Ascending aorta (tissue), 2 donors: ENCODE results near the gene PDGFD. TPM values are rescaled to one million over a fixed set of nuclear protein-coding genes. Genes with fewer than 3 reads are reported as not detected.

Source experiments
- DNase-seq, 2 donors: peaks; one replicate each; pipeline ENCODE4 v3.0.0-alpha.2; 2019; ENCODE audit warnings: low spot score in 2 of 2
- H3K27ac ChIP-seq, 2 donors: fragments of 200-600 bp; sonication (generic); one replicate each; pipeline ENCODE4 v1.5.1; 2016 to 2017; ENCODE audit warnings: mild to moderate bottlenecking in 1 of 2
- H3K27me3 ChIP-seq: fragments of 200-600 bp; sonication (generic); one replicate; pipeline ENCODE4 v1.5.1; 2017
- H3K36me3 ChIP-seq, 2 donors: fragments of 200-600 bp; sonication (generic); one replicate each; pipeline ENCODE4 v1.5.1; 2016
- H3K4me1 ChIP-seq, 2 donors: fragments of 200-600 bp; sonication (generic); one replicate each; pipeline ENCODE4 v1.5.1; 2016 to 2017; ENCODE audit warnings: mild to moderate bottlenecking in 1 of 2
- H3K4me3 ChIP-seq, 2 donors: fragments of 200-600 bp; sonication (generic); one replicate each; pipeline ENCODE4 v1.5.1; 2016 to 2017; ENCODE audit warnings: mild to moderate bottlenecking in 1 of 2
- H3K9me3 ChIP-seq, 2 donors: fragments of 200-600 bp; sonication (generic); one replicate each; pipeline ENCODE4 v1.5.1; 2016
- CTCF ChIP-seq, 3 experiments: fragments of 200-600 bp in 2 of 3; fragments of 450-650 bp in 1 of 3; sonication (generic) in 2 of 3; IDR thresholded peaks; one replicate each; pipeline ENCODE4 v1.5.1; 2016 to 2019; ENCODE audit warnings: antibody characterized with exemption in 3 of 3, mild to moderate bottlenecking in 1 of 3, moderate library complexity in 1 of 3
- intact Hi-C: fragments of 100-400 bp; cut with DNase I; formaldehyde crosslinking; loops from one replicate; pipeline ENCODE4 v1.15.1; 2023
- total RNA-seq: library from RNA; depleted of rRNA; stranded (reverse); fragments of >200 nt; gene quantifications from one replicate; pipeline ENCODE4 v1.1.0, GENCODE V29; 2016

PDGFD gene
- total RNA-seq, 1 donor from 2014 or later = 50.6 TPM

GRCh38 chr11:104090767-104091166 is 73.2 kb downstream of the PDGFD start:
- intact Hi-C loops = no loop called here
- no peaks in the 10 kb centered on the region for H3K36me3 ChIP-seq
- H3K4me1 ChIP-seq = peaks cover 2 to 16% of the 10 kb centered on the region in 2 donors
- no peak overlapping the region for H3K27ac ChIP-seq
- H3K27me3 ChIP-seq = no peaks in the 10 kb centered on the region
- no peak for DNase-seq
- no peak for TF ChIP-seq CTCF (IDR thresholded peaks at IDR 0.05)
- H3K9me3 ChIP-seq = no peaks in the 10 kb centered on the region
- H3K4me3 ChIP-seq = no peak overlapping the region

GRCh38 chr11:104089481-104089880 is 74.5 kb downstream of the PDGFD start:
- no peak for DNase-seq
- TF ChIP-seq CTCF (IDR thresholded peaks at IDR 0.05) = no peak
- Histone ChIP-seq H3K9me3 (no peaks in the 10 kb centered on the region), H3K4me3 (no peak overlapping the region), H3K4me1 (peaks cover 2 to 14% of the 10 kb centered on the region in 2 donors), H3K36me3 (no peaks in the 10 kb centered on the region), H3K27ac (no peak overlapping the region), H3K27me3 (no peaks in the 10 kb centered on the region)
- intact Hi-C loops = no loop called here

- no peak for TF ChIP-seq CTCF (IDR thresholded peaks at IDR 0.05)
- peaks cover 0 to 8% of the 10 kb centered on the region in 2 donors for H3K4me1 ChIP-seq
- no peaks in the 10 kb centered on the region for H3K36me3 ChIP-seq
- H3K9me3 ChIP-seq = no peaks in the 10 kb centered on the region
- H3K4me3 ChIP-seq = no peak overlapping the region
- no peak for DNase-seq
- no peak overlapping the region for H3K27ac ChIP-seq
- no peaks in the 10 kb centered on the region for H3K27me3 ChIP-seq
- intact Hi-C loops = no loop called here
These were observed 77.3 kb downstream of the PDGFD start for GRCh38 chr11:104086621-104087020.

GRCh38 chr11:104078995-104079394 is 85.0 kb downstream of the PDGFD start:
- no peaks in the 10 kb centered on the region for H3K27me3 ChIP-seq
- intact Hi-C loops = no loop called here
- no peak for DNase-seq
- no peaks in the 10 kb centered on the region for H3K4me1 ChIP-seq
- no peak for TF ChIP-seq CTCF (IDR thresholded peaks at IDR 0.05)
- H3K36me3 ChIP-seq = no peaks in the 10 kb centered on the region
- H3K4me3 ChIP-seq = no peak overlapping the region
- H3K27ac ChIP-seq = no peak overlapping the region
- H3K9me3 ChIP-seq = no peaks in the 10 kb centered on the region

GRCh38 chr11:104078245-104078644 is 85.7 kb downstream of the PDGFD start:
- Histone ChIP-seq H3K27ac (no peak overlapping the region), H3K9me3 (no peaks in the 10 kb centered on the region), H3K27me3 (no peaks in the 10 kb centered on the region), H3K36me3 (no peaks in the 10 kb centered on the region), H3K4me3 (no peak overlapping the region), H3K4me1 (no peaks in the 10 kb centered on the region)
- no peak for TF ChIP-seq CTCF (IDR thresholded peaks at IDR 0.05)
- no peak for DNase-seq
- intact Hi-C loops = no loop called here

- no peaks in the 10 kb centered on the region for H3K9me3 ChIP-seq
- H3K36me3 ChIP-seq = no peaks in the 10 kb centered on the region
- no peak overlapping the region for H3K4me3 ChIP-seq
- TF ChIP-seq CTCF (IDR thresholded peaks at IDR 0.05) = no peak
- H3K27ac ChIP-seq = no peak overlapping the region
- intact Hi-C loops = no loop called here
- H3K4me1 ChIP-seq = no peaks in the 10 kb centered on the region
- no peak for DNase-seq
- H3K27me3 ChIP-seq = no peaks in the 10 kb centered on the region
These were observed 87.5 kb downstream of the PDGFD start for GRCh38 chr11:104076455-104076854.
